AG04450 (cell line): ENCODE results near the gene C1QTNF8. TPM values are rescaled to one million over a fixed set of nuclear protein-coding genes. Genes with fewer than 3 reads are reported as not detected.

Source experiments
- CTCF ChIA-PET: fragments of 300-600, 350-600 bp; formaldehyde crosslinking; extraction: SDS; loops from one replicate; lab custom pipeline; 2022; ENCODE audit warnings: antibody characterized with exemption, inconsistent platforms; lab: Charles Lee
- POLR2A ChIA-PET: fragments of 350-600 bp; formaldehyde crosslinking; extraction: SDS; loops from one replicate; lab custom pipeline; 2021; ENCODE audit warnings: antibody characterized with exemption, inconsistent platforms; lab: Yijun Ruan, JAX
- DNase-seq: peaks from one replicate; pipeline ENCODE4 v3.0.0-alpha.2; 2011; ENCODE audit warnings: low read depth, low spot score
- H3K27ac ChIP-seq: one replicate; pipeline ENCODE4 v1.5.1; 2012; ENCODE audit warnings: low read depth, low read length, control low read depth
- H3K27me3 ChIP-seq: one replicate; pipeline ENCODE4 v1.6.0; 2012; ENCODE audit warnings: low read length; ENCODE audit not compliant: control insufficient read depth, insufficient read depth
- H3K4me3 ChIP-seq: 2 replicates; pipeline ENCODE4 v1.5.1; 2011; ENCODE audit warnings: mild to moderate bottlenecking, low read depth, low read length, control low read depth
- H3K9me3 ChIP-seq: 2 replicates; pipeline ENCODE4 v1.5.1; 2012; ENCODE audit warnings: low read length; ENCODE audit not compliant: control insufficient read depth, insufficient read depth
- CTCF ChIP-seq: IDR thresholded peaks from 2 replicates; pipeline ENCODE4 v1.5.1; 2011; ENCODE audit warnings: low read depth, low read length, control low read depth, inconsistent platforms
- polyA plus RNA-seq: library from polyadenylated mRNA; depleted of rRNA; stranded (reverse); fragments of >200 nt; gene quantifications from 2 replicates; pipeline ENCODE4 v1.2.3, GENCODE V29; 2011

The C1QTNF8 gene
- polyA plus RNA-seq, 1 experiment, result not detected

GRCh38 chr16:1101573-1102332, 5.7 kb upstream of the C1QTNF8 start:
- ChIA-PET POLR2A (no interaction called here), CTCF (interaction anchor here (0.5 to 2.7 kb wide), 2 partner anchors 45 to 83 kb away, joined by 3 to 18 read pairs; no protein-coding TSS in a partner anchor)
- Histone ChIP-seq H3K9me3 (no peaks in the 10 kb centered on the region; the same call in 1 of the 2 replicates), H3K27me3 (no peaks in the 10 kb centered on the region), H3K27ac (no peak overlapping the region), H3K4me3 (no peak overlapping the region)
- no peak for TF ChIP-seq CTCF
- DNase-seq, result no peak

GRCh38 chr16:1101133-1101532, 5.1 kb upstream of the C1QTNF8 start:
- H3K27ac ChIP-seq, result no peak overlapping the region
- DNase-seq, result no peak
- ChIA-PET POLR2A (no interaction called here), CTCF (interaction anchor here (0.5 kb wide), 1 partner anchor 84 kb away, joined by 3 read pairs; no protein-coding TSS in a partner anchor)
- H3K4me3 ChIP-seq, result no peak overlapping the region
- no peak for TF ChIP-seq CTCF
- no peaks in the 10 kb centered on the region for H3K27me3 ChIP-seq
- no peaks in the 10 kb centered on the region; the same call in 1 of the 2 replicates for H3K9me3 ChIP-seq

GRCh38 chr16:1100084-1100800, 4.2 kb upstream of the C1QTNF8 start:
- no peak for DNase-seq
- Histone ChIP-seq H3K27me3 (no peaks in the 10 kb centered on the region), H3K9me3 (no peaks in the 10 kb centered on the region; the same call in 1 of the 2 replicates), H3K27ac (no peak overlapping the region), H3K4me3 (no peak overlapping the region)
- POLR2A ChIA-PET, result no interaction called here
- TF ChIP-seq CTCF, result no peak
- CTCF ChIA-PET, result no interaction called here

GRCh38 chr16:1099189-1100083, 3.4 kb upstream of the C1QTNF8 start:
- POLR2A ChIA-PET, result no interaction called here
- no peak overlapping the region for H3K27ac ChIP-seq
- no peak overlapping the region for H3K4me3 ChIP-seq
- CTCF ChIA-PET, result no interaction called here
- DNase-seq, result no peak
- TF ChIP-seq CTCF, result no peak
- H3K27me3 ChIP-seq, result no peaks in the 10 kb centered on the region
- H3K9me3 ChIP-seq, result no peaks in the 10 kb centered on the region; the same call in 1 of the 2 replicates
